ENCODE results near the gene GPR142. TPM values are rescaled to one million over a fixed set of nuclear protein-coding genes. Genes with fewer than 3 reads are reported as not detected.

GPR142 gene
- total RNA-seq, 2 donors from 2014 or later: 0.35 to 0.74 TPM

DNA sequence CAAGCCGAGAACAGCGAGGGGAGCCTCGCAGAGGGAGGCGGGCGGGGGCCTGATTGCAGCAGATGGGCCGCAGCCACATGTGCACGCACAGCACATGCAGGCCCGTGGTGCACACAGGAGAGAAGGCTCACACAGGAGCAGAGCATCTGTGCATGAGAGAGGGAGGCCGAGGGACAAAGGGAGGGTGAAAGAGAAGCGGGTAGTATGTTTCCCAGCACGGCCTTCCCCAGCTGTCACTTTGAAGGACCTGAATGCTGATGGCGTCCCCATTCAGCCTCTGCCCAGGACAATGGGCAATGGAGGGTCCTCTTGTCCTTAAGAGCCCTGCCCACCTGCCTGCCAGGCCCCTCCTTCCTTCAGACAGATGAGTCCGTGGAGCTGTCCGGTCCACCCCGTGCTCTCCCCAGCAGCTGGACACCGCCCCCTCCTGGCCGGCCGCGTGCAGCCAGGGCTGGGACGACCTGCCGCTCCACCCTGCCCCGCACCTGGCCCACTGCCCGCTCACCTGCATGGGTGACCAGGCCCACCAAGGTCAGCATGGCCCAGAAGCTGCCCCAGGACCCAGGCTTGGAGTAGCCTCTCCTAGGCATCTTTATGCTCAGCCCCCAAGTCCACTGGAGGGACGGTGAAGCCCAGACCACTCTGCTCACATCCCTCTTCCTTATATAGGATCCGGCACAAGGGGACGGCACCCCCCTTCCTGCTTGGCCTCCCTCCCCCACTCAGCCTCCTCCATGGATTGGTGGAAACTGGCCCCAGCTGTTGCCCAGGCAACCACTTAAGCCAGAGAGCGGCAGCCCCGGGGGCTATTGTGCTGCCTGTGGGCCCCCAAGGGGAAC, 5.9 kb upstream of the GPR142 start, which contains the start of gene BTBD17:
Gene BTBD17 (minus strand): TSS at position 639 of the 839 bp plus-strand sequence. CDS start 49 bp downstream, at position 590.
- H3K9me3 ChIP-seq: no peaks in the 10 kb centered on the region
- peak; percentile 54 for DNase-seq
- no peak within 1 kb of the TSS for H3K9ac ChIP-seq (ENCODE audit: low read depth in 2 of 2, low read length in 2 of 2)
- H3K4me1 ChIP-seq: peaks cover 5% of the 10 kb centered on the region
- intact Hi-C loops (cut with DNase I): loop anchor here (5.0 kb wide), 1 partner anchor 149 kb away; the partner anchor contains the start of gene TTYH2
- H3K27ac ChIP-seq: no peak within 1 kb of the TSS
- H3K27me3 ChIP-seq: peaks cover 28% of the 10 kb centered on the region
- no peaks in the 10 kb centered on the region for H3K36me3 ChIP-seq
- TF ChIP-seq, protein P1, sequence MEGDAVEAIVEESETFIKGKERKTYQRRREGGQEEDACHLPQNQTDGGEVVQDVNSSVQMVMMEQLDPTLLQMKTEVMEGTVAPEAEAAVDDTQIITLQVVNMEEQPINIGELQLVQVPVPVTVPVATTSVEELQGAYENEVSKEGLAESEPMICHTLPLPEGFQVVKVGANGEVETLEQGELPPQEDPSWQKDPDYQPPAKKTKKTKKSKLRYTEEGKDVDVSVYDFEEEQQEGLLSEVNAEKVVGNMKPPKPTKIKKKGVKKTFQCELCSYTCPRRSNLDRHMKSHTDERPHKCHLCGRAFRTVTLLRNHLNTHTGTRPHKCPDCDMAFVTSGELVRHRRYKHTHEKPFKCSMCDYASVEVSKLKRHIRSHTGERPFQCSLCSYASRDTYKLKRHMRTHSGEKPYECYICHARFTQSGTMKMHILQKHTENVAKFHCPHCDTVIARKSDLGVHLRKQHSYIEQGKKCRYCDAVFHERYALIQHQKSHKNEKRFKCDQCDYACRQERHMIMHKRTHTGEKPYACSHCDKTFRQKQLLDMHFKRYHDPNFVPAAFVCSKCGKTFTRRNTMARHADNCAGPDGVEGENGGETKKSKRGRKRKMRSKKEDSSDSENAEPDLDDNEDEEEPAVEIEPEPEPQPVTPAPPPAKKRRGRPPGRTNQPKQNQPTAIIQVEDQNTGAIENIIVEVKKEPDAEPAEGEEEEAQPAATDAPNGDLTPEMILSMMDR (IDR thresholded peaks at IDR 0.05): peak; percentile 59
- H3K4me3 ChIP-seq: no peak within 1 kb of the TSS

DNA sequence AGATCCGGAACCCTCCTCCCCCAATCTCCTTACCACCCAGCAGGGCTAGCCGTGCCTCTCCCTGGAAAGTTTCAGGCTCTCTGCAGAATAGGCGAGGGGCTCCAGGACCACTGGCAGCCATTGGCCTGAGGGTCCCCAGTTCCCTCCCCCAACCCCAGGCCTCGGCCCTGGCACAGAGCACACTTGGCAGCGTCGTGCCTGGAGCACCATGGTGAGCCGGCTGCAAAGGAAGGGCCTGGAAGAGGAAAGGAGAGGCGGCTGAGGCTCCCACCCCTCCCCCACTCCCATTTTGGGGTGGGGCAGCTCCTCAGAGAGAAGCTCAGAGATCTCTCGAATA, 5.3 kb upstream of the GPR142 start:
- Histone ChIP-seq H3K4me1 (peaks cover 3% of the 10 kb centered on the region), H3K4me3 (no peak overlapping the region), H3K27ac (no peak overlapping the region), H3K9ac (ENCODE audit: low read depth in 2 of 2, low read length in 2 of 2) (no peak overlapping the region), H3K36me3 (no peaks in the 10 kb centered on the region), H3K27me3 (peaks cover 22% of the 10 kb centered on the region), H3K9me3 (no peaks in the 10 kb centered on the region)
- DNase-seq: no peak
- TF ChIP-seq, protein P1 (IDR thresholded peaks at IDR 0.05): no peak
- intact Hi-C loops (cut with DNase I): loop anchor here (5.0 kb wide), 1 partner anchor 150 kb away; the partner anchor contains the start of gene TTYH2

- intact Hi-C loops (cut with DNase I): loop anchor here (5.0 kb wide), 1 partner anchor 151 kb away; the partner anchor contains the start of gene TTYH2
- H3K27me3 ChIP-seq: peaks cover 13% of the 10 kb centered on the region
- DNase-seq: no peak
Measured at GRCh38 chr17:74362810-74363498, 4.4 kb upstream of the GPR142 start.

DNA sequence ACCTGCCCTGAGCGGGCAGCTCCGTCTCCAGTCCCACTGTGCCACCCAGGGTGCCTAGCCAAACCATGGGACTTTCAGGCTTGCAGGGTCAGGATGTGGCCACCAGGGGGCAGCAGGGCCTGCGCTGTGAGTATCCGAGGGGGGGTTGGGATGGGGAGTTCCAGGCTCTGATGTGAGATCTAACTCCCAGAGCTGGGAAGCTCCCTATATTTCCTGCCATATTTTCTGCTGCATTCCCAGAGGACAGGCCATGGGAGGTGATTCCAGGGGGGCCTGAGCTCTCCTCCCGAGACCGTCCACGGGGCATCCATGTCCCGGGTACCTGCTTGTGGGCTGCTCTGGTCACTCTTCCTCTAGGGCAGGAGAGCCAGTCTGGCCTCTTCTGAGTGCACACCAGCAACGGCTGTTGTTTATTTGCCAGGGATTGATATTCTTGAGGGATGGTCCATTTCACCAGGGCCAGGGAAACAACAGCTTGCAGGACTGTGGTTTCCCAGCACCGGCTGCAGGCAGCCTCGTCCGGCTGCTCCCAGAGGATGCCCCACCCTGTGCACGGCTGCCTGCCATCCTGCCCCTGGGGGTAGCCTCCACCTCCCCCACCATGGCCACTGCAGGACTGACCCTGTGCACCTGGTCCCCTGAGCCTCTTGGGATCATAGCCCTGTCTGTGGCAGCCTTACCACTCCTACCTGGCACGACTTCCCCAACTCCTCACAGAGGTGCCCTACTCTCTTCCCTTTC, 1.2 kb downstream of the GPR142 start:
- Histone ChIP-seq H3K36me3 (no peaks in the 10 kb centered on the region), H3K9ac (ENCODE audit: low read depth in 2 of 2, low read length in 2 of 2) (no peak overlapping the region), H3K4me3 (no peak overlapping the region), H3K4me1 (peaks cover 2% of the 10 kb centered on the region), H3K27ac (no peak overlapping the region), H3K27me3 (no peaks in the 10 kb centered on the region), H3K9me3 (no peaks in the 10 kb centered on the region)
- DNase-seq: peak; percentile 83
- TF ChIP-seq, protein P1 (IDR thresholded peaks at IDR 0.05): peak; percentile 94
- intact Hi-C loops (cut with DNase I): loop anchor here (2.0 kb wide), 1 partner anchor 124 kb away; no protein-coding TSS in a partner anchor

More at GRCh38 chr17:74362810-74363498, 4.4 kb upstream of the GPR142 start:
- no peak overlapping the region for H3K27ac ChIP-seq
- H3K9ac ChIP-seq (ENCODE audit: low read depth in 2 of 2, low read length in 2 of 2): no peak overlapping the region
- H3K4me1 ChIP-seq: no peaks in the 10 kb centered on the region
- H3K36me3 ChIP-seq: no peaks in the 10 kb centered on the region
- H3K9me3 ChIP-seq: no peaks in the 10 kb centered on the region
- TF ChIP-seq, protein P1 (IDR thresholded peaks at IDR 0.05): no peak
- H3K4me3 ChIP-seq: no peak overlapping the region

DNA sequence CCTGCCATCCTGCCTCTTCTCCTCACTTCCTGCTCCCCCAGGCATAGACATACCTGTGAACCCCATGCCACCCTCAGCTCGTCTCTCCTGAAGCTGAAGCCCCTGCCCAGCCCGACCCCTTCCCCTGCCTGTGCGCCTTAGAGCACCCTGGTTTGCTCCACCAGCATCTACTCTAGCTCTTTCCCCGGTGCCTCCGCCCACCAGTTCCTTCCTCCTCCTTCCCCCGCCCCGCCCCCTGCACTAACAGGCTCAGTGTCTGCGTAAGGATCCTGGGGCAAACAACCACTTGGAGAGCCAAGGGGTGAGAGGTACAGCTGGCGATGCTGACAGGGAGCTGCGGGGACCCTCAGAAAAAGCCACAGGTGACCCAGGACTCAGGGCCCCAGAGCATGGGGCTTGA, 1.9 kb downstream of the GPR142 start:
- H3K9me3 ChIP-seq: no peaks in the 10 kb centered on the region
- no peak overlapping the region for H3K4me3 ChIP-seq
- DNase-seq: peak; percentile 66
- no peaks in the 10 kb centered on the region for H3K27me3 ChIP-seq
- H3K36me3 ChIP-seq: no peaks in the 10 kb centered on the region
- TF ChIP-seq, protein P1 (IDR thresholded peaks at IDR 0.05): no peak
- H3K27ac ChIP-seq: no peak overlapping the region
- intact Hi-C loops (cut with DNase I): loop anchor here (2.0 kb wide), 1 partner anchor 124 kb away; no protein-coding TSS in a partner anchor
- peaks cover 4% of the 10 kb centered on the region for H3K4me1 ChIP-seq
- no peak overlapping the region for H3K9ac ChIP-seq (ENCODE audit: low read depth in 2 of 2, low read length in 2 of 2)
